ENCODE data around the gene AHNAK2.
"Not testable (repeated sequence)": the region's sequence is repeated elsewhere in the genome, so short reads cannot be mapped to it uniquely, and the experiment has no call there.

Gene AHNAK2

GRCh38 chr14:104951863-104952657, 26.1 kb downstream of the AHNAK2 start:
- DNase-seq (ENCODE audit: low spot score), result not testable (repeated sequence)

GRCh38 chr14:104950701-104951100, 27.5 kb downstream of the AHNAK2 start:
- not testable (repeated sequence) for DNase-seq (ENCODE audit: low spot score)

DNA sequence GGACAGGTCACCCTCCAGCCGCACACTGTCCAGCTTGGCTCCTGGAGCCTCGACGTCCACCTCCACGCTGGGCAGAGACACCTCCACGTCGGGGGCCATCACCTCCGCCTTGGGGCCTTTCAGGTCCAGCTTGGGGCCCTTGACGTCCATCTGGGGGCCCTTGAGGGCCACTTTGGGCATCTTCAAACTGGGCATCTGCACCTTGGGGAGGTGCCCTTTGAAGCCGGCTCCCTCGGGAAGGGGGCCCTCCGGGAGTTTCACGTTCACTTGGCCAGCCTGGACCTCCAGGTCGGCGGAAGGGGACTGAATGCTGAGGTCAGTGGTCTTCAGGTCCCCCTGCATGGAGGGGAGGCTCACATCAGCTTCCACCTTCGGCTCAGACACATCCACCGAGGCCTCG, 28.2 kb downstream of the AHNAK2 start:
- DNase-seq (ENCODE audit: low spot score), result no peak

GRCh38 chr14:104949406-104949955, 28.7 kb downstream of the AHNAK2 start:
- not testable (repeated sequence) for DNase-seq (ENCODE audit: low spot score)

- no peak for DNase-seq (ENCODE audit: low spot score)
Measured at GRCh38 chr14:104948736-104949031, 29.5 kb downstream of the AHNAK2 start.

DNA sequence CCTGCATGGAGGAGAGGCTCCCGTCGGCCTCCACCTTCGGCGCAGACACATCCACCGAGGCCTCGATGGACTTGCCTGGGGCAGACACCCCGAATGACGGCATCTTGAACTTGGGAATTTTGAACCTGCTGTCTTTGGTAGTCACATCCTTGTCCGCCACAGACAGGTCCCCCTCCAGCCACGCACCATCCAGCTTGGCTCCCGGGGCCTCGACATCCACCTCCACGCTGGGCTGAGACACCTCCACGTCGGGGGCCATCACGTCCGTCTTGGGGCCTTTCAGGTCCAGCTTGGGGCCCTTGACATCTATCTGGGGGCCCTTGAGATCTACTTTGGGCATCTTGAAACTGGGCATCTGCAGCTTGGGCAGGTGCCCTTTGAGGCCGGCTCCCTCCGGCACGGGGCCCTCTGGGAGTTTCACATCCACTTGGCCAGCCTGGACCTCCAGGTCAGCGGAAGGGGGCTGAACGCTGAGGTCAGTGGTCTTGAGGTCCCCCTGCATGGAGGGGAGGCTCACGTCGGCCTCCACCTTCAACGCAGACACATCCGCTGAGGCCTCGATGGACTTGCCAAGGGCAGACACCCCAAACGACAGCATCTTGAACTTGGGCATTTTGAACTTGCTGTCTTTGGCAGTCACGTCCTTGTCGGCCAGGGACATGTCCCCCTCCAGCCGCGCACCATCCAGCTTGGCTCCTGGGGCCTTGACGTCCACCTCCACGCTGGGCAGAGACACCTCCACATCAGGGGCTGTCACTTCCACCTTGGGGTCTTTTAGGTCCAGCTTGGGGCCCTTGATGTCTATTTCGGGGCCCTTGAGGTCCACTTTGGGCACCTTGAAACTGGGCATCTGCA, 30.1 kb downstream of the AHNAK2 start:
- DNase-seq (ENCODE audit: low spot score), result not testable (repeated sequence)

GRCh38 chr14:104947201-104947600, 31.0 kb downstream of the AHNAK2 start:
- DNase-seq (ENCODE audit: low spot score), result not testable (repeated sequence)

DNA sequence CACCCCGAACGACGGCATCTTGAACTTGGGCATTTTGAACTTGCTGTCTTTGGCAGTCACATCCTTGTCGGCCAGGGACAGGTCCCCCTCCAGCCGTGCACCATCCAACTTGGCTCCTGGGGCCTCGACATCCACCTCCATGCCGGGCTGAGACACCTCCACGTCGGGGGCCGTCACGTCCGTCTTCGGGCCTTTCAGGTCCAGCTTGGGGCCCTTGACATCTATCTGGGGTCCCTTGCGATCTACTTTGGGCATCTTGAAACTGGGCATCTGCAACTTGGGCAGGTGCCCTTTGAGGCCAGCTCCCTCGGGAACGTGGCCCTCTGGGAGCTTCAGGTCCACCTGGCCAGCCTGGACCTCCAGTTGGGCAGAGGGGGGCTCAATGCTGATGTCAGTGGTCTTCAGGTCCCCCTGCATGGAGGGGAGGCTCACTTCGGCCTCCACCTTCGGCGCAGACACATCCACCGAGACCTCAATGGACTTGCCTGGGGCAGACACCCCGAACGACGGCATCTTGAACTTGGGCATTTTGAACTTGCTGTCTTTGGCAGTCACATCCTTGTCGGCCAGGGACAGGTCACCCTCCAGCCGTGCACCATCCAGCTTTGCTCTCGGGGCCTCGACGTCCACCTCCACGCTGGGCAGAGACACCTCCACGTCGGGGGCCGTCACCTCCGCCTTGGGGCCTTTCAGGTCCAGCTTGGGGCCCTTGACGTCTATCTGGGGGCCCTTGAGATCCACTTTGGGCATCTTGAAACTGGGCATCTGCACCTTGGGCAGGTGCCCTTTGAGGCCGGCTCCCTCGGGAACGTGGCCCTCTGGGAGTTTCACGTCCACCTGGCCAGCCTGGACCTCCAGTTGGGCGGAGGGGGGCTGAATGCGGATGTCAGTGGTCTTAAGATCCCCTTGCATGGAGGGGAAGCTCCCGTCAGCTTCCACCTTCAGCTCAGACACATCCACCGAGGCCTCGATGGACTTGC, 31.9 kb downstream of the AHNAK2 start:
- DNase-seq (ENCODE audit: low spot score), result not testable (repeated sequence)

DNA sequence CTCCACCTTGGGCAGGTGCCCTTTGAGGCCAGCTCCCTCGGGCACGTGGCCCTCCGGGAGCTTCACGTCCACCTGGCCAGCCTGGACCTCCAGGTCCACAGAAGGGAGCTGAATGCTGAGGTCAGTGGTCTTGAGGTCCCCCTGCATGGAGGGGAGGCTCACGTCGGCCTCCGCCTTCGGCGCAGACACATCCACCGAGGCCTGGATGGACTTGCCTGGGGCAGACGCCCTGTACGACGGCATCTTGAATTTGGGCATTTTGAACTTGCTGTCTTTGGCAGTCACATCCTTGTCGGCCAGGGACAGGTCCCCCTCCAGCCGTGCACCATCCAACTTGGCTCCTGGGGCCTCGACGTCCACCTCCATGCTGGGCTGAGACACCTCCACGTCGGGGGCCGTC, 32.9 kb downstream of the AHNAK2 start:
- not testable (repeated sequence) for DNase-seq (ENCODE audit: low spot score)

DNA sequence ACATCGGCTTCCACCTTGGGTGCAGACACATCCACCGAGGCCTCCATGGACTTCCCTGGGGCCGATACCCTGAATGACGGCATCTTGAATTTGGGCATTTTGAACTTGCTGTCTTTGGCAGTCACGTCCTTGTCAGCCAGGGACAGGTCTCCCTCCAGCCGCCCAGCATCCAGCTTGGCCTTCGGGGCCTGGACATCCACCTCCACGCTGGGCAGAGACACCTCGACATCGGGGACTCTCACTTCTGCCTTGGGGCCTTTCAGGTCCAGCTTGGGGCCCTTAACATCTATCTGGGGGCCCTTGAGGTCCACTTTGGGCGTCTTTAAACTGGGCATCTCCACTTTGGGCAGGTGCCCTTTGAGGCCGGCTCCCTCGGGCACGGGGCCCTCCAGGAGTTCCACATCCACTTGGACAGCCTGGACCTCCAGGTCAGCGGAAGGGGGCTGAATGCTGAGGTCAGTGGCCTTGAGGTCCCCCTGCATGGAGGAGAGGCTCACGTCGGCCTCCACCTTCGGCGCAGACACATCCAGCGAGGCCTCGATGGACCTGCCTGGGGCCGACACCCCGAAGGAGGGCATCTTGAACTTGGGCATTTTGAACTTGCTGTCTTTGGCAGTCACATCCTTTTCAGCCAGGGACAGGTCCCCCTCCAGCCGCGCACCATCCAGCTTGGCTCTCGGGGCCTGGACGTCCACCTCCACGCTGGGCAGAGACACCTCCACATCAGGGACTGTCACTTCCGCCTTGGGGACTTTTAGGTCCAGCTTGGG, 33.6 kb downstream of the AHNAK2 start:
- not testable (repeated sequence) for DNase-seq (ENCODE audit: low spot score)

- not testable (repeated sequence) for DNase-seq (ENCODE audit: low spot score)
Measured at GRCh38 chr14:104944016-104944308, 34.2 kb downstream of the AHNAK2 start.

DNA sequence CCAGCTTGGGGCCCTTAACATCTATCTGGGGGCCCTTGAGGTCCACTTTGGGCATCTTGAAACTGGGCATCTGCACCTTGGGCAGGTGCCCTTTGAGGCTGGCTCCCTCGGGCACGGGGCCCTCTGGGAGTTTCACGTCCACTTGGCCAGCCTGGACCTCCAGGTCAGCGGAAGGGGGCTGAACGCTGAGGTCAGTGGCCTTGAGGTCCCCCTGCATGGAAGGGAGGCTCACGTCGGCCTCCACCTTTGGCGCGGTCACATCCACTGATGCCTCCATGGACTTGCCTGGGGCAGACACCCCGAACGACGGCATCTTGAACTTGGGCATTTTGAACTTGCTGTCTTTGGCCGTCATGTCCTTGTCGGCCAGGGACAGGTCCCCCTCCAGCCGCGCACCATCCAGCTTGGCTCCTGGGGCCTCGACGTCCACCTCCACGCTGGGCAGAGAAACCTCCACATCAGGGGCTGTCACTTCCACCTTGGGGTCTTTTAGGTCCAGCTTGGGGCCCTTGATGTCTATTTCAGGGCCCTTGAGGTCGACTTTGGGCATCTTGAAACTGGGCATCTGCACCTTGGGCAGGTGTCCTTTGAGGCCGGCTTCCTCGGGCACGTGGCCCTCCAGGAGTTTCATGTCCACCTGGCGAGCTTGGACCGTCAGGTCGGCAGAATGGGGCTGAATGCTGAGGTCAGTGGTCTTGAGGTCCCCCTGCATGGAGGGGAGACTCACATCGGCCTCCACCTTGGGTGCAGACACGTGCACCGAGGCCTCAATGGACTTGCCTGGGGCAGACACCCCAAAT, 34.8 kb downstream of the AHNAK2 start:
- not testable (repeated sequence) for DNase-seq (ENCODE audit: low spot score)

DNA sequence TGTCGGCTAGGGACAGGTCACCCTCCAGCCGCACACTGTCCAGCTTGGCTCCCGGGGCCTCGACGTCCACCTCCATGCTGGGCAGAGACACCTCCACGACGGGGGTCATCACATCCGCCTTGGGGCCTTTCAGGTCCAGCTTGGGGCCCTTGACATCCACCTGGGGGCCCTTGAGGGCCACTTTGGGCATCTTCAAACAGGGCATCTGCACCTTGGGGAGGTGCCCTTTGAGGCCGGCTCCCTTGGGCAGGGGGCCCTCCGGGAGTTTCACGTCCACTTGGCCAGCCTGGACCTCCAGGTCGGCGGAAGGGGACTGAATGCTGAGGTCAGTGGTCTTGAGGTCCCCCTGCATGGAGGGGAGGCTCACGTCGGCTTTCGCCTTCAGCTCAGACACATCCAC, 35.6 kb downstream of the AHNAK2 start:
- no peak for DNase-seq (ENCODE audit: low spot score)

DNA sequence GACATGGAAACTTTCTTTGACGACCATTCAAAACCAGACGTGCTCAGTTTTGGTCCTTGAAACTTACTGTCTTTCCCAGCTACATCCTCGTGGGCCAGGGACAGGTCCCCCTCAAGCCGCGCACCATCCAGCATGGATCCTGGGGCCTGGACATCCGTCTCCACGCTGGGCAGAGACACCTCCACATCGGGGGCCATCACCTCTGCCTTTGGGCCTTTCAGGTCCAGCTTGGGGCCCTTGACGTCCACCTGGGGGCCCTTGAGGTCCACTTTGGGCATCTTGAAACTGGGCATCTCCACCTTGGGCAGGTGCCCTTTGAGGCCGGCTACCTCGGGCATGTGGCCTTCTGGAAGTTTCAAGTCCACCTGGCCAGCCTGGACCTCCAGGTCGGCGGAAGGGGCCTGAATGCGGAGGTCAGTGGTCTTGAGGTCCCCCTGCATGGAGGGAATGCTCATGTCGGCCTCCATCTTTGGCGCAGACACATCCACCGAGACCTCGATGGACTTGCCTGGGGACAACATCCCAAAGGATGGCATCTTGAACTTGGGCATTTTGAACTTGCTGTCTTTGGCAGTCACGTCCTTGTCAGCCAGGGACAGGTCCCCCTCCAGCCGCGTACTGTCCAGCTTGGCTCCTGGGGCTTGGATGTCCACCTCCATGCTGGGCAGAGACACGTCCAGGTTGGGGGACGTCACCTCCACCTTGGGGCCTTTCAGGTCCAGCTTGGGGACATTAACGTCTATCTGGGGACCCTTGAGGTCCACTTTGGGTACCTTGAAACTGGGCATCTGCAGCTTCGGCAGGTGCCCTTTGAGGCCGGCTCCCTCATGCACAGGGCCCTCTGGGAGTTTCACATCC, 36.4 kb downstream of the AHNAK2 start:
- no peak for DNase-seq (ENCODE audit: low spot score)

GRCh38 chr14:104940526-104941150, 37.5 kb downstream of the AHNAK2 start:
- DNase-seq (ENCODE audit: low spot score), result no peak

DNA sequence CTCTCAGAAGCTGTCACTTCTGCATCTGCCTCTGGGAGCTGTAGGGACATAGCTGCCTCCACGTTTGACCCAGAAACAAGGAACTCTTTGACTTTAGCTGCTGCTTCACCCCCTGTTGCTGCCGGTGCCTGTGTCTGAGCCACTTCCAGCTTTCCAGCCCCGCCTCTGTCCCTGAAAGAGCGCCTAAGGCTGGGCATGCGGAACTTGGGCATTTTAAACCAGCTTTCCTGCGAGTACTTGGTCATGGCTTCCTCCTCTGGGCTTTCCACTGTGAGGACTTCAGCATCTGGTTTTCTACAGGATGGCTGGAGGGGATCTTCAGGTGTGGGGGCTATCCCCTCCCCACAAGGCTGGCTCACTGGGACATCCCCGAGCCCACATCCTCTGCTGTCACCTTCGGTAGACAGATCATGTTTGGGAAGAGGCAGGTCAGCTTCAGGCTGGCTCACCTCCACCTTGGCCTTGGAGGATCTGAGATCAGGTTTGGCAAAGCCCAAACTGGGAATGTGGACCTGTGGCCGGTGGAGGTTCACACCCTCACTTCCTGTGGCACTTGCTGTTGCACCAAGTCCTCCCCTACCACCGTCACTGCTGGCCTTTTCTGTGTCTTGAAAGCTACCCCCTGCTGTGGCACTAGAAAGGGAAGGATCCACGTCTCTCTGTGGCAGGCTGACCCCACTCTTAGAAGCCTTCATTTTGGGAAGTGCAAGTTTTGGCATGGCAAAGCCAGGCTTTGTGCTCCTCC, 38.3 kb downstream of the AHNAK2 start:
- no peak for DNase-seq (ENCODE audit: low spot score)

DNA sequence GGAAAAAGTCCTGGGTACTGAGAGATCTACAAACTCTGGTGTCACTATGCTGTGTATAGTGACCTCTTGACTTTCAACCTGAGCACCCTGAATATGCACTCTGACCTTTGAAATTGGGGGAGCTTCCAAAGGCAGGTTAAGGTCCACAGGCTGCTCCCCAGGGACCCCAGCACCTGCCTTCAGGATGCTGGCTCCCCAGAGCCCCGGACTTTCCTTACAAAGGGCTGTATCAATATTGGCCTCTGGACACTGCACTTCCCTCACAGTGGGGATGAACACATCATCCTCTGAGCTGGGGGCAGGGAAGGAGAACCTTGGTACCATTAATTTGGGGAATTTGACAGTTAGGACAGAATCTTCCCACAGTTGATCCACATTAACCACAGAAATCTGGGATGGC, 39.2 kb downstream of the AHNAK2 start:
- no peak for DNase-seq (ENCODE audit: low spot score)

GRCh38 chr14:104938436-104938835, 39.7 kb downstream of the AHNAK2 start:
- no peak for DNase-seq (ENCODE audit: low spot score)
